ENCODE data around the gene FHIT.
A peak's percentile ranks its signal among the peaks of the same experiment; 100 is the strongest.

The FHIT gene

GRCh38 chr3:60609446-60609845 is 641.8 kb downstream of the FHIT start:
- DNase-seq, result no peak

GRCh38 chr3:60603860-60604259 is 647.4 kb downstream of the FHIT start:
- no peak for DNase-seq

- DNase-seq, result no peak
Observed at GRCh38 chr3:60600848-60601247, 650.4 kb downstream of the FHIT start.

- no peak for DNase-seq
Observed at GRCh38 chr3:60599586-60599985, 651.7 kb downstream of the FHIT start.

- no peak for DNase-seq
Observed at GRCh38 chr3:60598671-60599070, 652.6 kb downstream of the FHIT start.

GRCh38 chr3:60594025-60594424 is 657.2 kb downstream of the FHIT start:
- peak; percentile 24 for DNase-seq

GRCh38 chr3:60591267-60591666 is 660.0 kb downstream of the FHIT start:
- DNase-seq, result no peak

GRCh38 chr3:60588806-60589205 is 662.4 kb downstream of the FHIT start:
- no peak for DNase-seq

GRCh38 chr3:60585918-60586317 is 665.3 kb downstream of the FHIT start:
- no peak for DNase-seq

GRCh38 chr3:60584250-60584649 is 667.0 kb downstream of the FHIT start:
- DNase-seq, result no peak

- peak; percentile 33 for DNase-seq
Observed at GRCh38 chr3:60582288-60582687, 669.0 kb downstream of the FHIT start.

GRCh38 chr3:60580809-60581208 is 670.4 kb downstream of the FHIT start:
- DNase-seq, result no peak

- DNase-seq, result peak; percentile 75
Observed at GRCh38 chr3:60579734-60580133, 671.5 kb downstream of the FHIT start.

GRCh38 chr3:60578936-60579335 is 672.3 kb downstream of the FHIT start:
- no peak for DNase-seq

GRCh38 chr3:60577601-60578000 is 673.7 kb downstream of the FHIT start:
- no peak for DNase-seq

- no peak for DNase-seq
Observed at GRCh38 chr3:60575718-60576272, 675.5 kb downstream of the FHIT start.

GRCh38 chr3:60574046-60574769 is 677.0 kb downstream of the FHIT start:
- no peak for DNase-seq

GRCh38 chr3:60573494-60573893 is 677.8 kb downstream of the FHIT start:
- no peak for DNase-seq

GRCh38 chr3:60571511-60571910 is 679.7 kb downstream of the FHIT start:
- no peak for DNase-seq

GRCh38 chr3:60557122-60557521 is 694.1 kb downstream of the FHIT start:
- DNase-seq, result no peak

- peak; percentile 17 for DNase-seq
Observed at GRCh38 chr3:60555686-60556354, 695.4 kb downstream of the FHIT start.

GRCh38 chr3:60553144-60553543 is 698.1 kb downstream of the FHIT start:
- DNase-seq, result no peak

- no peak for DNase-seq
Observed at GRCh38 chr3:60552581-60552980, 698.7 kb downstream of the FHIT start.

GRCh38 chr3:60551455-60552209 is 699.6 kb downstream of the FHIT start:
- no peak for DNase-seq
